Breast epithelium (tissue), 3 donors: ENCODE data around the gene SPATA33.

Source experiments
- POLR2A ChIP-seq: fragments of 450-650 bp; IDR thresholded peaks from one replicate; pipeline ENCODE4 v1.6.1; 2016; ENCODE audit warnings: antibody characterized with exemption, mild to moderate bottlenecking, moderate library complexity
- POLR2AphosphoS5 ChIP-seq, 3 donors: sonication (generic); formaldehyde crosslinking; IDR thresholded peaks; one replicate each; pipeline ENCODE4 v1.6.1; 2017; ENCODE audit warnings: antibody characterized with exemption in 3 of 3
- TF ChIP-seq, protein P1 (sequence below), 3 donors: fragments of 450-650 bp; IDR thresholded peaks; one replicate each; pipeline ENCODE4 v1.5.1; 2016 to 2017; ENCODE audit warnings: antibody characterized with exemption in 3 of 3, mild to moderate bottlenecking in 3 of 3, moderate library complexity in 3 of 3

DNA sequence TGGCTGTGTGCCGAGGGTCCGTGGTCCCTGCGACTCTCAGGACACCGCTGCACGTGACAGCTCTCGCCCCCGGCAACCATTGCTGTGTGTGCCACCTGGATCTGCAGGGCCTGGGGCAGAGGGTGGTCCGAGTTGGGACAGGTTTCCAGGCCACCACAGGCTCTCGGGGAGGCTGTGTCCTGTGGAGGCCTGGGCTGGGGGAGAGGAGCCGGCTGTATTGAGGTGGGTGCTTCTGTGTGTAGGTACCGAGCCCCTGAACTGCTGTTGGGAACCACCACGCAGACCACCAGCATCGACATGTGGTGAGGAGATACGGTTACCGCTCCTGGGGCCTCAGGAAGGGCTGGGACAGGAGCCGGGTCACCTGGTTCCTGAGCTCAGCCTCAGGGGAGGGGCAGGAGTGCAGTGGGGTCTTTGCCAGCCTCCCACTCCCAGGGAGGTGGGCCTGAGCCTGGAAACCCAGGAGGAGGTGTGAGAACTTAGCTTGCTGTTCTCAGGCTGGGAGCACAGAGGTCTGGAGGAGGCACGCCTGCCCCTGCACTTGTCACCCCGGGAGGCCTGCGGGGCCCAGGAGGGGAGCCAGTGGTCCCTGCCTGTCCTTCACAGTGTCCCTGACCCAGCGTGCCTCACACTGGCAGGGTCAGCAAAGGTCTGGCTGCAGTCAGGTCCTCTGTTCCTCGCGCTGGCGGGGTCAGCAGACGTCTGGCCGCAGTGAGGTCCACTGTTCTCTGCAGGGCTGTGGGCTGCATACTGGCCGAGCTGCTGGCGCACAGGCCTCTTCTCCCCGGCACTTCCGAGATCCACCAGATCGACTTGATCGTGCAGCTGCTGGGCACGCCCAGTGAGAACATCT, 36.5 kb downstream of the SPATA33 start:
- TF ChIP-seq, protein P1, sequence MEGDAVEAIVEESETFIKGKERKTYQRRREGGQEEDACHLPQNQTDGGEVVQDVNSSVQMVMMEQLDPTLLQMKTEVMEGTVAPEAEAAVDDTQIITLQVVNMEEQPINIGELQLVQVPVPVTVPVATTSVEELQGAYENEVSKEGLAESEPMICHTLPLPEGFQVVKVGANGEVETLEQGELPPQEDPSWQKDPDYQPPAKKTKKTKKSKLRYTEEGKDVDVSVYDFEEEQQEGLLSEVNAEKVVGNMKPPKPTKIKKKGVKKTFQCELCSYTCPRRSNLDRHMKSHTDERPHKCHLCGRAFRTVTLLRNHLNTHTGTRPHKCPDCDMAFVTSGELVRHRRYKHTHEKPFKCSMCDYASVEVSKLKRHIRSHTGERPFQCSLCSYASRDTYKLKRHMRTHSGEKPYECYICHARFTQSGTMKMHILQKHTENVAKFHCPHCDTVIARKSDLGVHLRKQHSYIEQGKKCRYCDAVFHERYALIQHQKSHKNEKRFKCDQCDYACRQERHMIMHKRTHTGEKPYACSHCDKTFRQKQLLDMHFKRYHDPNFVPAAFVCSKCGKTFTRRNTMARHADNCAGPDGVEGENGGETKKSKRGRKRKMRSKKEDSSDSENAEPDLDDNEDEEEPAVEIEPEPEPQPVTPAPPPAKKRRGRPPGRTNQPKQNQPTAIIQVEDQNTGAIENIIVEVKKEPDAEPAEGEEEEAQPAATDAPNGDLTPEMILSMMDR (IDR thresholded peaks at IDR 0.05) = no peak
- TF ChIP-seq POLR2A (no peak), POLR2AphosphoS5 (IDR thresholded peaks at IDR 0.05) (no peak)
